HepG2 (cell line): ENCODE results near the gene CDK15. TPM values are rescaled to one million over a fixed set of nuclear protein-coding genes. Genes with fewer than 3 reads are reported as not detected.

Source experiments
- ATAC-seq: fragments of 200-7000 bp; cut with Tn5 transposase; 3 replicates; pipeline ENCODE4 v1.9.1; 2020; ENCODE audit warnings: mild to moderate bottlenecking, moderate library complexity
- BruUV-seq: library from RNA; stranded (reverse); fragments of 400-500 nt; replicated peaks from 2 replicates; lab custom pipeline; 2021; lab: Mats Ljungman, UMichigan
- CTCF ChIA-PET: fragments of 300-600 bp; formaldehyde crosslinking; extraction: SDS; loops from one replicate; lab custom pipeline; 2021; ENCODE audit warnings: low total read pairs, inconsistent platforms, low intra/inter-chr PET ratio; lab: Yijun Ruan, JAX
- POLR2A ChIA-PET: fragments of 350-600 bp; sonication (Branson Sonifier 250); formaldehyde crosslinking; loops from one replicate; lab custom pipeline; 2020; ENCODE audit warnings: antibody characterized with exemption, inconsistent platforms; lab: Yijun Ruan, JAX
- DNase-seq: peaks from one replicate; pipeline ENCODE4 v3.0.0-alpha.2; 2015; ENCODE audit warnings: low spot score
- FAIRE-seq: peaks from 3 replicates; lab custom pipeline; 2011; peaks lifted over from hg19 to GRCh38; lab: Jason Lieb, UNC
- H2AFZ ChIP-seq: one replicate; pipeline ENCODE4 v1.6.1; 2011; ENCODE audit warnings: low read length, inconsistent platforms
- H3K27ac ChIP-seq: fragments of 300-600 bp; 3 replicates; pipeline ENCODE4 v1.8.0; 2011; ENCODE audit warnings: mixed run types, mild to moderate bottlenecking, mixed read lengths, low read length, inconsistent platforms; ENCODE audit not compliant: insufficient read depth; ENCODE audit errors: extremely low read length
- H3K27me3 ChIP-seq, 2 experiments: fragments of 200-600 bp in 1 of 2; 2 replicates in 1 of 2; 3 replicates in 1 of 2; pipeline versions ENCODE4 v1.6.0 to v1.8.0; 2011; ENCODE audit warnings: low read length in 2 of 2, mild to moderate bottlenecking in 2 of 2, moderate library complexity in 2 of 2, inconsistent platforms in 1 of 2; ENCODE audit not compliant: insufficient read depth in 2 of 2, control insufficient read depth in 1 of 2
- H3K36me3 ChIP-seq, 2 experiments: fragments of 200-600 bp in 1 of 2; replicated peaks in 1 of 2; 2 replicates in 1 of 2; 3 replicates in 1 of 2; pipeline versions ENCODE4 v1.5.1 to v1.8.0; 2011; ENCODE audit warnings: low read length in 2 of 2, inconsistent platforms in 1 of 2; ENCODE audit not compliant: insufficient read depth in 2 of 2, control insufficient read depth in 1 of 2
- H3K4me1 ChIP-seq: 2 replicates; pipeline ENCODE4 v1.5.1; 2012; ENCODE audit warnings: low read length, inconsistent platforms; ENCODE audit not compliant: insufficient read depth
- H3K4me2 ChIP-seq: 2 replicates; pipeline ENCODE4 v1.6.0; 2011; ENCODE audit warnings: low read depth, low read length, inconsistent platforms
- H3K4me3 ChIP-seq, 3 experiments: fragments of 200-600 bp in 1 of 3; sonication (generic), shearing (Covaris generic) in 1 of 3; replicated peaks in 1 of 3; 2 replicates each; pipeline ENCODE4 v1.5.1; 2011 to 2016; ENCODE audit warnings: low read length in 3 of 3, inconsistent platforms in 2 of 3, low read depth in 2 of 3, mild to moderate bottlenecking in 2 of 3, control low read depth in 1 of 3, mixed read lengths in 1 of 3; ENCODE audit not compliant: insufficient read depth in 1 of 3
- H3K79me2 ChIP-seq: one replicate; pipeline ENCODE4 v1.6.1; 2011; ENCODE audit warnings: low read length, inconsistent platforms; ENCODE audit not compliant: insufficient read depth
- H3K9ac ChIP-seq: 2 replicates; pipeline ENCODE4 v1.6.0; 2011; ENCODE audit warnings: mild to moderate bottlenecking, low read depth, low read length, inconsistent platforms; ENCODE audit not compliant: insufficient read depth
- H3K9me3 ChIP-seq: 2 replicates; pipeline ENCODE4 v1.5.1; 2012; ENCODE audit warnings: mild to moderate bottlenecking, low read length
- H4K20me1 ChIP-seq: 2 replicates; pipeline ENCODE4 v1.6.0; 2011; ENCODE audit warnings: inconsistent platforms, mild to moderate bottlenecking, low read length, moderate library complexity; ENCODE audit not compliant: insufficient read depth
- AGO2 ChIP-seq: fragments of 200-400 bp; formaldehyde crosslinking; optimal IDR thresholded peaks from 2 replicates; pipeline ENCODE3; 2017; ENCODE audit warnings: mild to moderate bottlenecking, low read depth, low read length, moderate library complexity
- GATA4 ChIP-seq: sonication (generic); IDR thresholded peaks from 2 replicates; pipeline ENCODE4 v1.6.1; 2016; ENCODE audit warnings: antibody characterized with exemption, low read depth, borderline replicate concordance
- HOXA3 ChIP-seq: sonication (generic); formaldehyde crosslinking; IDR thresholded peaks from 2 replicates; pipeline ENCODE4 v1.5.0; 2020; ENCODE audit warnings: missing genetic modification reagents
- KDM4B ChIP-seq: sonication (generic); formaldehyde crosslinking; IDR thresholded peaks from 2 replicates; pipeline ENCODE4 v1.4.0; 2020; ENCODE audit warnings: missing genetic modification reagents
- ONECUT2 ChIP-seq: sonication (generic); formaldehyde crosslinking; IDR thresholded peaks from 2 replicates; pipeline ENCODE4 v1.4.0; 2020; ENCODE audit warnings: missing genetic modification reagents
- SRF ChIP-seq: IDR thresholded peaks from 2 replicates; pipeline ENCODE4 v1.6.1; 2011; ENCODE audit warnings: mild to moderate bottlenecking, low read depth, low read length, moderate library complexity
- ZNF441 ChIP-seq: sonication (generic); formaldehyde crosslinking; IDR thresholded peaks from 2 replicates; pipeline ENCODE4 v1.7.0; 2021; ENCODE audit warnings: missing genetic modification reagents, borderline replicate concordance
- WGBS: methylation state at CpG from one replicate; pipeline ENCODE4 v1.1.6; 2017; ENCODE audit warnings: low lambda C conversion rate; 5-methylcytosine and 5-hydroxymethylcytosine counted together
- in situ Hi-C: cut with HindIII; loops from 2 replicates; pipeline ENCODE4 v1.10.0; 2017; ENCODE audit warnings: low pct_unique_long_range_greater_than_20kb; ENCODE audit not compliant: extremely low pct_ligation_motif_present
- intact Hi-C: fragments of 100-400 bp; cut with micrococcal nuclease; formaldehyde crosslinking; loops from one replicate; pipeline ENCODE4 v1.10.0; 2022; ENCODE audit not compliant: unreplicated experiment
- polyA plus RNA-seq, 8 experiments: library from polyadenylated mRNA; depleted of rRNA in 3 of 8; stranded (reverse) in 7 of 8; unstranded in 1 of 8; fragments of >200 nt; fragmentation: Illumina TruSeq in 4 of 8; extraction: Trizol in 4 of 8; gene quantifications; 2 replicates each; pipeline versions ENCODE4 v1.2.1 to v1.2.3, GENCODE V29; 2011 to 2016; ENCODE audit warnings: low read depth in 4 of 8, missing spikeins in 1 of 8, mixed read lengths in 1 of 8; ENCODE audit not compliant: insufficient read depth in 1 of 8
- total RNA-seq, 5 experiments: library from RNA; depleted of rRNA; stranded (reverse); fragments of >200 nt; fragmentation: Illumina TruSeq; extraction: Trizol; gene quantifications; 2 replicates each; pipeline ENCODE4 v1.2.3, GENCODE V29; 2016; ENCODE audit warnings: low read depth in 1 of 5
- TF ChIP-seq, protein P1 (sequence below): sonication (generic); formaldehyde crosslinking; conservative IDR thresholded peaks from 2 replicates; pipeline ENCODE4 v1.8.0; 2022; ENCODE audit warnings: mild to moderate bottlenecking, moderate library complexity, missing genetic modification reagents
- TF ChIP-seq, protein P2 (sequence below): sonication (generic); formaldehyde crosslinking; IDR thresholded peaks from 2 replicates; pipeline ENCODE4 v1.8.0; 2022; ENCODE audit warnings: mild to moderate bottlenecking, missing genetic modification reagents, moderate library complexity
- TF ChIP-seq, protein P3 (sequence below): IDR thresholded peaks from 2 replicates; pipeline ENCODE4 v1.6.1; 2016; ENCODE audit warnings: low read depth, control low read depth

The CDK15 gene
- total and polyA plus RNA-seq, 2 of the 13 experiments (the other 11 are each of a cell fraction or from before 2014, with no cell fraction given), result not detected

DNA sequence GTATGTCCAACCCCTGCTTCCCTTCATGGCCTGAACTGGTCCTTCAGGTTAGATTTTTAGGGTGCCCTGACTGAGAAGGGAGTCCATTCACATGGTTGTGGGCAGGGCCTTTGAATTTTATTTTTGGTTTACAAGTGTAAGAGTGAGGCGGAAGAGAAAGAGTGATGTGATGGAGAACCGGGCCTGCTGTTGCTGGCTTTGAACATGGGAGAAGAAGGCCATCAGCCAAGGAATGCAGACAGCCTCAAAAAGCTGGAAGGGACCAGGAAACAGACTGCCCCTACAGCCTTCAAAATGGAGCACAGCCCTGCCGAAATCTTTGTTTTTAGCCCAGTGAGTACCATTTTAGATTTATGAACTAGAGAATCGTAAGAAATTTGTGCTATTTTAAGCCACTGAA is 105.0 kb downstream of the CDK15 start:
- Histone ChIP-seq H3K4me3 (no peak overlapping the region), H3K27ac (no peak overlapping the region), H3K9me3 (no peaks in the 10 kb centered on the region), H3K79me2 (no peaks in the 10 kb centered on the region), H4K20me1 (no peaks in the 10 kb centered on the region), H3K4me2 (no peak overlapping the region), H3K36me3 (no peaks in the 10 kb centered on the region; a peak in 1 of 5 replicates), H3K9ac (no peak overlapping the region), H2AFZ (no peak overlapping the region), H3K4me1 (no peaks in the 10 kb centered on the region), H3K27me3 (0 out of 5 replicates have a peak, but pooled peaks cover 0 to 4% of the 10 kb centered on the region in 2 experiments)
- in situ Hi-C loops (no loop called here), intact Hi-C loops (no loop called here)
- no peak for DNase-seq
- TF ChIP-seq, protein P1, sequence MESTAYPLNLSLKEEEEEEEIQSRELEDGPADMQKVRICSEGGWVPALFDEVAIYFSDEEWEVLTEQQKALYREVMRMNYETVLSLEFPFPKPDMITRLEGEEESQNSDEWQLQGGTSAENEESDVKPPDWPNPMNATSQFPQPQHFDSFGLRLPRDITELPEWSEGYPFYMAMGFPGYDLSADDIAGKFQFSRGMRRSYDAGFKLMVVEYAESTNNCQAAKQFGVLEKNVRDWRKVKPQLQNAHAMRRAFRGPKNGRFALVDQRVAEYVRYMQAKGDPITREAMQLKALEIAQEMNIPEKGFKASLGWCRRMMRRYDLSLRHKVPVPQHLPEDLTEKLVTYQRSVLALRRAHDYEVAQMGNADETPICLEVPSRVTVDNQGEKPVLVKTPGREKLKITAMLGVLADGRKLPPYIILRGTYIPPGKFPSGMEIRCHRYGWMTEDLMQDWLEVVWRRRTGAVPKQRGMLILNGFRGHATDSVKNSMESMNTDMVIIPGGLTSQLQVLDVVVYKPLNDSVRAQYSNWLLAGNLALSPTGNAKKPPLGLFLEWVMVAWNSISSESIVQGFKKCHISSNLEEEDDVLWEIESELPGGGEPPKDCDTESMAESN (CRISPR knock-in tag), result no peak
- TF ChIP-seq GATA4, result no peak
- no peak for TF ChIP-seq HOXA3
- TF ChIP-seq KDM4B (CRISPR knock-in tag), result no peak
- no peak for TF ChIP-seq ONECUT2 (CRISPR knock-in tag)
- TF ChIP-seq, protein P2, sequence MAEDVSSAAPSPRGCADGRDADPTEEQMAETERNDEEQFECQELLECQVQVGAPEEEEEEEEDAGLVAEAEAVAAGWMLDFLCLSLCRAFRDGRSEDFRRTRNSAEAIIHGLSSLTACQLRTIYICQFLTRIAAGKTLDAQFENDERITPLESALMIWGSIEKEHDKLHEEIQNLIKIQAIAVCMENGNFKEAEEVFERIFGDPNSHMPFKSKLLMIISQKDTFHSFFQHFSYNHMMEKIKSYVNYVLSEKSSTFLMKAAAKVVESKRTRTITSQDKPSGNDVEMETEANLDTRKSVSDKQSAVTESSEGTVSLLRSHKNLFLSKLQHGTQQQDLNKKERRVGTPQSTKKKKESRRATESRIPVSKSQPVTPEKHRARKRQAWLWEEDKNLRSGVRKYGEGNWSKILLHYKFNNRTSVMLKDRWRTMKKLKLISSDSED (CRISPR knock-in tag), result no peak
- TF ChIP-seq, protein P3, sequence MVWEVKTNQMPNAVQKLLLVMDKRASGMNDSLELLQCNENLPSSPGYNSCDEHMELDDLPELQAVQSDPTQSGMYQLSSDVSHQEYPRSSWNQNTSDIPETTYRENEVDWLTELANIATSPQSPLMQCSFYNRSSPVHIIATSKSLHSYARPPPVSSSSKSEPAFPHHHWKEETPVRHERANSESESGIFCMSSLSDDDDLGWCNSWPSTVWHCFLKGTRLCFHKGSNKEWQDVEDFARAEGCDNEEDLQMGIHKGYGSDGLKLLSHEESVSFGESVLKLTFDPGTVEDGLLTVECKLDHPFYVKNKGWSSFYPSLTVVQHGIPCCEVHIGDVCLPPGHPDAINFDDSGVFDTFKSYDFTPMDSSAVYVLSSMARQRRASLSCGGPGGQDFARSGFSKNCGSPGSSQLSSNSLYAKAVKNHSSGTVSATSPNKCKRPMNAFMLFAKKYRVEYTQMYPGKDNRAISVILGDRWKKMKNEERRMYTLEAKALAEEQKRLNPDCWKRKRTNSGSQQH, result no peak
- TF ChIP-seq ZNF441 (CRISPR knock-in tag), result no peak
- TF ChIP-seq SRF, result no peak
- TF ChIP-seq AGO2, result no peak
- FAIRE-seq, result no peak
- CTCF ChIA-PET, result no interaction called here
- 28% methylated on average over 4 of the region's 4 CpGs for WGBS
- POLR2A ChIA-PET, result no interaction called here
- BruUV-seq, result no TSS peak
- no peak for ATAC-seq
